ENCODE measurements around the gene WASL. TPM values are rescaled to one million over a fixed set of nuclear protein-coding genes. Genes with fewer than 3 reads are reported as not detected.

WASL gene
- total RNA-seq, 1 experiment from 2014 or later = 8.5 TPM

DNA sequence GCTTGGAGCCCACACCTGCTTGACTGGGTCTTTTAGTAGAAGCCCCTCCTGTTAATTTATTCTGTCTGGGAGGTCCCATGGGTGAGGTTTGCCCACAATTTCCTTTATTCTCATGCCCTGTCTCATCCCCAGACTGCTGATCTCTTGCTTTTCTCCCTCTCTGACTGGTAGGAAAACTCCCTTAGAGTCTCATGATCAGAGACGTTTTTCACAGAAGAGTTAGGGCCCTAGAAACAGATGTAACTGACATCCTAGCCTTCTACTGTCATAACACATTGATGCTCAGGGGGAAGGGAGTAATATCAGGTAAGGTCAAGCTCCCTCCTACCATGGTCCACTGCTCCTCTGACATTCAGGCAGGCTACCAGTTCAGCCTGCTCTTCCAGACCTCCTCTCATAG lies 43.7 kb upstream of the WASL start:
- Histone ChIP-seq H3K4me1 (ENCODE audit: insufficient read depth, low read length) (peaks cover 8% of the 10 kb centered on the region), H3F3A (ENCODE audit: low read length, unreplicated experiment) (no peaks in the 10 kb centered on the region), H2AFZ (ENCODE audit: low read length) (no peak overlapping the region), H3K27ac (ENCODE audit: low read length) (no peak overlapping the region), H3K9me2 (replicated peaks; ENCODE audit: low read length) (no peaks in the 10 kb centered on the region), H3K4me2 (ENCODE audit: low read length) (no peak overlapping the region), H3K79me2 (ENCODE audit: low read length) (no peaks in the 10 kb centered on the region), H3K4me3 (ENCODE audit: low read length) (no peak overlapping the region), H4K20me1 (ENCODE audit: low read length) (no peaks in the 10 kb centered on the region), H3K27me3 (ENCODE audit: low read length) (no peaks in the 10 kb centered on the region), H3K36me3 (ENCODE audit: low read depth, low read length) (no peaks in the 10 kb centered on the region), H3K9ac (ENCODE audit: low read length) (no peak overlapping the region), H3K9me3 (ENCODE audit: low read length) (no peaks in the 10 kb centered on the region)
- DNase-seq (no peak), ATAC-seq (no peak)
- ChIA-PET POLR2A (ENCODE audit: unreplicated experiment) (no interaction called here), CTCF (no interaction called here)
- intact Hi-C loops (cut with micrococcal nuclease) = no loop called here
- BruUV-seq (replicated peaks) = no TSS peak
- TF ChIP-seq, protein P1, sequence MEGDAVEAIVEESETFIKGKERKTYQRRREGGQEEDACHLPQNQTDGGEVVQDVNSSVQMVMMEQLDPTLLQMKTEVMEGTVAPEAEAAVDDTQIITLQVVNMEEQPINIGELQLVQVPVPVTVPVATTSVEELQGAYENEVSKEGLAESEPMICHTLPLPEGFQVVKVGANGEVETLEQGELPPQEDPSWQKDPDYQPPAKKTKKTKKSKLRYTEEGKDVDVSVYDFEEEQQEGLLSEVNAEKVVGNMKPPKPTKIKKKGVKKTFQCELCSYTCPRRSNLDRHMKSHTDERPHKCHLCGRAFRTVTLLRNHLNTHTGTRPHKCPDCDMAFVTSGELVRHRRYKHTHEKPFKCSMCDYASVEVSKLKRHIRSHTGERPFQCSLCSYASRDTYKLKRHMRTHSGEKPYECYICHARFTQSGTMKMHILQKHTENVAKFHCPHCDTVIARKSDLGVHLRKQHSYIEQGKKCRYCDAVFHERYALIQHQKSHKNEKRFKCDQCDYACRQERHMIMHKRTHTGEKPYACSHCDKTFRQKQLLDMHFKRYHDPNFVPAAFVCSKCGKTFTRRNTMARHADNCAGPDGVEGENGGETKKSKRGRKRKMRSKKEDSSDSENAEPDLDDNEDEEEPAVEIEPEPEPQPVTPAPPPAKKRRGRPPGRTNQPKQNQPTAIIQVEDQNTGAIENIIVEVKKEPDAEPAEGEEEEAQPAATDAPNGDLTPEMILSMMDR (conservative IDR thresholded peaks at IDR 0.05; ENCODE audit: low read depth, low read length) = no peak
- TF ChIP-seq EZH2 (IDR thresholded peaks at IDR 0.05; ENCODE audit: low read length, unreplicated experiment) (no peak), EZH2phosphoT487 (IDR thresholded peaks at IDR 0.05; ENCODE audit: borderline replicate concordance, low read length) (no peak)

DNA sequence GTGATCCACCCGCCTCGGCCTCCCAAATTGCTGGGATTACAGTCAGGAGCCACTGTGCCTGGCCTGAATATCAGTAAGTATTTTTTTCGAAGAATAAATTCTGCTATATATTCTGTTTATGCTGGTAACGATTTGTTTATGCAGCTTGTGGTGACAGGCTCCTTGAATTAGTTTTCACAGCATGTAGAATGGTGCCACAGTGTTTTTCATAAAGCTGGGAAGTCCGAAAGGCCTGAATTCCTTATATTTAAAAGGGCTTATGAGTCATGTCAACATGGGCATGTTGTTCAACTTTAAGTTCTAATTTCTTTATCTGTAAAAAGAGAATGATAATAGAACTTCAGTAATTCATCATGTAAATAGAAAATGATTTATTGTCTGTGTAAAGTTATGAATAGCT lies 42.2 kb upstream of the WASL start:
- POLR2A ChIA-PET (ENCODE audit: unreplicated experiment) = no interaction called here
- H3K9ac ChIP-seq (ENCODE audit: low read length) = no peak overlapping the region

DNA sequence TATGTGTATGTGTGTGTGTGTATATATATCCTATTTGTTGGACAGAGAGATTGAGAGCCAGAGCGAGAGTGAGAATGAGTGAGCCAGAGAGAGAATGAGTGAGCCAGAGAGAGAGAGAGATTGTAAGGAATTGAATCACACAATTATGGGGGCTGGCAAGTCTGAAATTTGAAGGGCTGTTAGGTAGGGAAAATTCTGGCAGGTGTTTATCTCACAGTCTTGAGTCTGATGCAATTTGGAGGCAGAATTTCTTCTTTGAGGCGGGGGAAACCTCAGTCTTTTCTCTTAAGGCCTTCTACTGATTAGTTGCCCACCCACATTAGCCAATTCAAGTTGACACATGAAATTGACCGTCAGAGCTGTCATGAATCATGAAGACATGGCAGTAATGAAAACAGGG lies 41.0 kb upstream of the WASL start:
- intact Hi-C loops (cut with micrococcal nuclease) = no loop called here
- POLR2A ChIA-PET (ENCODE audit: unreplicated experiment) = interaction anchor here (0.6 to 0.7 kb wide), 2 partner anchors 27 to 41 kb away, joined by 3 read pairs; partner anchors contain the start of gene WASL

More for the DNA sequence above, 42.2 kb upstream of the WASL start:
- intact Hi-C loops (cut with micrococcal nuclease) = no loop called here
- CTCF ChIA-PET = no interaction called here
- H3K4me1 ChIP-seq (ENCODE audit: insufficient read depth, low read length) = no peaks in the 10 kb centered on the region
- H3F3A ChIP-seq (ENCODE audit: low read length, unreplicated experiment) = no peaks in the 10 kb centered on the region
- no peak overlapping the region for H3K4me3 ChIP-seq (ENCODE audit: low read length)
- no peaks in the 10 kb centered on the region for H3K36me3 ChIP-seq (ENCODE audit: low read depth, low read length)
- TF ChIP-seq EZH2 (IDR thresholded peaks at IDR 0.05; ENCODE audit: low read length, unreplicated experiment) (no peak), EZH2phosphoT487 (IDR thresholded peaks at IDR 0.05; ENCODE audit: borderline replicate concordance, low read length) (no peak)
- TF ChIP-seq, protein P1 (conservative IDR thresholded peaks at IDR 0.05; ENCODE audit: low read depth, low read length) = no peak
- H3K79me2 ChIP-seq (ENCODE audit: low read length) = no peaks in the 10 kb centered on the region
- no peak for DNase-seq
- no peak overlapping the region for H3K27ac ChIP-seq (ENCODE audit: low read length)
- no peak for ATAC-seq
- H3K9me2 ChIP-seq (replicated peaks; ENCODE audit: low read length) = no peaks in the 10 kb centered on the region
- no peaks in the 10 kb centered on the region for H3K9me3 ChIP-seq (ENCODE audit: low read length)
- no peak overlapping the region for H3K4me2 ChIP-seq (ENCODE audit: low read length)
- no peaks in the 10 kb centered on the region for H3K27me3 ChIP-seq (ENCODE audit: low read length)
- no peaks in the 10 kb centered on the region for H4K20me1 ChIP-seq (ENCODE audit: low read length)
- BruUV-seq (replicated peaks) = no TSS peak
- H2AFZ ChIP-seq (ENCODE audit: low read length) = no peak overlapping the region

More for the DNA sequence above, 41.0 kb upstream of the WASL start:
- H3K4me3 ChIP-seq (ENCODE audit: low read length) = no peak overlapping the region
- H3K36me3 ChIP-seq (ENCODE audit: low read depth, low read length) = no peaks in the 10 kb centered on the region
- DNase-seq (no peak), ATAC-seq (no peak)
- H3K79me2 ChIP-seq (ENCODE audit: low read length) = no peaks in the 10 kb centered on the region
- H3K9me2 ChIP-seq (replicated peaks; ENCODE audit: low read length) = no peaks in the 10 kb centered on the region
- no peaks in the 10 kb centered on the region for H3F3A ChIP-seq (ENCODE audit: low read length, unreplicated experiment)
- CTCF ChIA-PET = no interaction called here
- H4K20me1 ChIP-seq (ENCODE audit: low read length) = no peaks in the 10 kb centered on the region
- H3K27ac ChIP-seq (ENCODE audit: low read length) = no peak overlapping the region
- no peak overlapping the region for H3K4me2 ChIP-seq (ENCODE audit: low read length)
- no TSS peak for BruUV-seq (replicated peaks)
- H2AFZ ChIP-seq (ENCODE audit: low read length) = no peak overlapping the region
- H3K27me3 ChIP-seq (ENCODE audit: low read length) = no peaks in the 10 kb centered on the region
- no peaks in the 10 kb centered on the region for H3K4me1 ChIP-seq (ENCODE audit: insufficient read depth, low read length)
- H3K9ac ChIP-seq (ENCODE audit: low read length) = no peak overlapping the region
- TF ChIP-seq, protein P1 (conservative IDR thresholded peaks at IDR 0.05; ENCODE audit: low read depth, low read length) = no peak
- TF ChIP-seq EZH2 (IDR thresholded peaks at IDR 0.05; ENCODE audit: low read length, unreplicated experiment) (no peak), EZH2phosphoT487 (IDR thresholded peaks at IDR 0.05; ENCODE audit: borderline replicate concordance, low read length) (no peak)
- no peaks in the 10 kb centered on the region for H3K9me3 ChIP-seq (ENCODE audit: low read length)
